ENCODE measurements around the gene CHI3L1.

Gene CHI3L1

DNA sequence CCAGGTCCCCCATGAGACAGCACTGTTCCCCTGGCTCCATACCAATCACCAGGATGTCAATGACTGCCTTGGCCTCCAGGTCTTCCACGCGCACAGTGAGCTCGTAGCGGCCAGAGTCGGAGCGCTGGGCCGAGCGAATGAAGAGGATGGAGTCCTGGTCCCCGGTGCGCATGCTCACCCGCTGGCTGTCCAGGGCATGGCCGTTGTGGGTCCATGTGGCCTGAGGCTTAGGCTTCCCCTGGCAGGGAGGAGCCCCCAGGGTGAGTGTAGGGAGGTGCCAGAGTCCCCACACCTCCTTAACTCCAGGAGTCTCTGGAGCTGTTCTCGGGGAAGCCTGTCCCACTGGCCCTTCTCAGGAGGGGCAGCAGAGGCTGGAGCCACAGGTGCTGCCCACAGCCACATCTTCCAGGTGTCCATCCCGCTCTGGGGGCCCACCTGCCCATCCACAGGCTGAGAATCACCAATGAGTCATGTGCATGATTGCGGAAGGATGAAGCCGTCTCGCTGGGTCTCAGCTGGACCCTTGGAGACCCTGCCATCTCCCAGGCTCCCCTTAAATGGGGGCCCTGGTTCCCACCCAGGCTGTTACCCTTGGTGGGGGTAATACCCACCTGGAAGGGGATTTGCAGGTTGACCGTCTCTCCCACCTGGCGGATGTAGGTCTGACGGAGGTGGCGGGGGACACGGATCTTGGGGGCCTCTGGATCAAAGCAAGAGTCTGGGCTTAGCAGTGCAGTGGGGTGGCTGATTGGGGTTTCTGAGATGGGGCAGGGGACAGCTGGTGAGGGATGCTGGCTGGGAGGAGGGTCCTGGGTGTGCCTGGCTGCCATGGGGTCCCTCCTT is 14.9 kb downstream of the CHI3L1 start:
- Histone ChIP-seq H2BK120ac (ENCODE audit: low read depth, low read length) (no peak overlapping the region), H3K4me3 (ENCODE audit: low read length) (no peak overlapping the region), H3K18ac (ENCODE audit: low read length) (no peak overlapping the region), H3K4ac (ENCODE audit: low read depth, low read length) (no peak overlapping the region), H2BK5ac (ENCODE audit: low read length) (no peak overlapping the region), H3K79me2 (ENCODE audit: control insufficient read depth, insufficient read depth, low read length) (no peaks in the 10 kb centered on the region), H3K4me1 (ENCODE audit: control insufficient read depth, low read depth, low read length) (peaks cover 2% of the 10 kb centered on the region), H4K8ac (ENCODE audit: low read depth, low read length) (no peak overlapping the region), H3K4me2 (ENCODE audit: low read length) (no peak overlapping the region), H3K56ac (ENCODE audit: low read length) (no peak overlapping the region), H3K23ac (ENCODE audit: low read length) (no peak overlapping the region), H3K36me3 (ENCODE audit: control insufficient read depth, insufficient read depth, low read length) (no peaks in the 10 kb centered on the region), H4K5ac (ENCODE audit: low read length) (no peak overlapping the region), H3K79me1 (ENCODE audit: low read length) (no peaks in the 10 kb centered on the region), H3K27me3 (ENCODE audit: insufficient read depth, low read length, poor library complexity) (no peaks in the 10 kb centered on the region), H3K27ac (ENCODE audit: low read depth, low read length) (no peak overlapping the region), H2BK15ac (replicated peaks; ENCODE audit: low read depth) (no peak overlapping the region), H2AK5ac (ENCODE audit: low read length) (no peak overlapping the region), H3K9ac (ENCODE audit: low read length) (no peak overlapping the region)
- no peak for DNase-seq
- WGBS (ENCODE audit: extremely low coverage, insufficient coverage, low lambda C conversion rate), result no CpG with 5 or more reads among the region's 22 CpGs

DNA sequence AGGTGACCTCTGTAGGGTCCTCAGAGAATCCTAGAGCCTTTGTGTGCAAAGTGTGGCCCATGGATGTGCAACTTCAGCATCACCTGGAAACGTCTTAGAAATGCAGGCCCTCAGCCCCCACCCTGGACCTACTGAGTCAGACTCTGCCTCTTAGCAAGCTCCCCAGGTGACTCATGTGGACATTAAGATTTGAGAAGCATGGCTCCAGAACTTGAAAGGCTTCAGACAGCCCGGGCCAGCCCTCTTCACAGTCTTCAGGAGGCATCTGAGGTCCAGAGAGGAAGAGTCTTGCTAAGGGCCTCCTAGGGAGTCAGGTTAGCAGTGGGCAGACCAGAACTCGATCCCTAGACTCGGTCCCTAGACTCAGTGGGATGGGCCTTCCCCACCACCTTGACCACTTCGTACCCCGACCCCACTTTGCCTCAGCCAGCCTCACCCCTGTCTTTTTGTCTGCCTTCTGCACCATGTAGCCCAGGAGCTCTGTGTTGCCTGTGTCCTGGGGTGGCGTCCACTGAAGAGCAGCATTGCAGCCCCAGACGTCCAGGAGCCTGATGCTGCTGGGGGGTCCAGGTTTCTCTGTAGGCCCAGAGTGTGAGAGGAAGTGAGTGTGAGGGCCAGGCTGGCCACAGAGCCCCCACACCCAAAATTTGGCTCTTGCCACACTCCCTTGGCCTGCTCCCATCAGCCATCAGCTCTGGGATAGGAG is 15.7 kb downstream of the CHI3L1 start:
- Histone ChIP-seq H3K27ac (ENCODE audit: low read depth, low read length) (no peak overlapping the region), H3K36me3 (ENCODE audit: control insufficient read depth, insufficient read depth, low read length) (no peaks in the 10 kb centered on the region), H2BK15ac (replicated peaks; ENCODE audit: low read depth) (no peak overlapping the region), H3K4ac (ENCODE audit: low read depth, low read length) (no peak overlapping the region), H3K9ac (ENCODE audit: low read length) (no peak overlapping the region), H4K8ac (ENCODE audit: low read depth, low read length) (no peak overlapping the region), H2BK5ac (ENCODE audit: low read length) (peak overlapping the region; percentile 42), H3K18ac (ENCODE audit: low read length) (no peak overlapping the region), H3K56ac (ENCODE audit: low read length) (no peak overlapping the region), H2AK5ac (ENCODE audit: low read length) (no peak overlapping the region), H3K23ac (ENCODE audit: low read length) (no peak overlapping the region), H3K27me3 (ENCODE audit: insufficient read depth, low read length, poor library complexity) (no peaks in the 10 kb centered on the region), H3K79me1 (ENCODE audit: low read length) (no peaks in the 10 kb centered on the region), H3K4me1 (ENCODE audit: control insufficient read depth, low read depth, low read length) (peaks cover 2% of the 10 kb centered on the region), H2BK120ac (ENCODE audit: low read depth, low read length) (no peak overlapping the region), H3K4me2 (ENCODE audit: low read length) (no peak overlapping the region), H3K79me2 (ENCODE audit: control insufficient read depth, insufficient read depth, low read length) (no peaks in the 10 kb centered on the region), H4K5ac (ENCODE audit: low read length) (no peak overlapping the region), H3K4me3 (ENCODE audit: low read length) (no peak overlapping the region)
- no CpG with 5 or more reads among the region's 8 CpGs for WGBS (ENCODE audit: extremely low coverage, insufficient coverage, low lambda C conversion rate)
- no peak for DNase-seq

DNA sequence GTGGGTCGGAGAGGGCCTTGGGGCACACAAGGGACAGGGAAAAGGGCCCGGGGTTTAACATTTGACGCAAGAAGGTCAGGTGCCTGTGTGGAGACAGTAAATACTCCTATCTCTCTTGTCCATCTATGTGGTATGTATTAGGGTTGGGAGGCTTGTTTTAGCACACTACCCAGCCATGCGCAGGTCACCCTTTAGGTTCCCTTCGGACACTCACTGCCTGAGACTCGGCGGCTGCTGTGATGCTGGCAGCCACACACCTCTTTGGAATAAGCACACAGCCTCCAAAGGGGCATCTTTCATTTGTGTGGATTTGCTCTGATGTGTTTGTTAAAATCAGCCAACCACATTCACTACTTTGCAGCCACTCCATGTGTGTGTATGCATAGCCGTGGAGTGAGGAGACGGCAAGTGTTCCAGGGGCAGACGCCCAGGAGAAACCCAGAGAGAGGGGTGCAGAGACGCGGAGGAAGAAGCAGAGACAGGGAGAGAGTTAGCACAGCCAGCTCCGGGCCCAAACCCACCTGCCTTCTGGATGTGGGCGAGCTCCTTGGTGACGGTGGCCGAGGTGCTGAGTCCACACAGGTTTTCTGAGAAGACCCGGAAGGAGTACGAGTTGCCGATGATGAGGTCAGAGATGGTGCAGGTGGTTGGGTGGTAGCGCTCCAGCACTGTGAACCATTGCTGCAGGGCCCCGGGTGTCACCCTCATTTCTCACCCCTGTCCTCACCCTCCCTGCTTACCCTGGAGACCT is 16.6 kb downstream of the CHI3L1 start:
- no peaks in the 10 kb centered on the region for H3K36me3 ChIP-seq (ENCODE audit: control insufficient read depth, insufficient read depth, low read length)
- H2AK5ac ChIP-seq (ENCODE audit: low read length), result no peak overlapping the region
- H3K27me3 ChIP-seq (ENCODE audit: insufficient read depth, low read length, poor library complexity), result no peaks in the 10 kb centered on the region
- no peak overlapping the region for H3K4ac ChIP-seq (ENCODE audit: low read depth, low read length)
- H3K23ac ChIP-seq (ENCODE audit: low read length), result no peak overlapping the region
- WGBS (ENCODE audit: extremely low coverage, insufficient coverage, low lambda C conversion rate), result no CpG with 5 or more reads among the region's 21 CpGs
- no peak overlapping the region for H3K18ac ChIP-seq (ENCODE audit: low read length)
- no peak overlapping the region for H2BK15ac ChIP-seq (replicated peaks; ENCODE audit: low read depth)
- H3K27ac ChIP-seq (ENCODE audit: low read depth, low read length), result no peak overlapping the region
- H3K79me2 ChIP-seq (ENCODE audit: control insufficient read depth, insufficient read depth, low read length), result no peaks in the 10 kb centered on the region
- no peak overlapping the region for H3K56ac ChIP-seq (ENCODE audit: low read length)
- H2BK5ac ChIP-seq (ENCODE audit: low read length), result no peak overlapping the region
- no peak overlapping the region for H4K8ac ChIP-seq (ENCODE audit: low read depth, low read length)
- no peaks in the 10 kb centered on the region for H3K79me1 ChIP-seq (ENCODE audit: low read length)
- no peak for DNase-seq
- H3K9ac ChIP-seq (ENCODE audit: low read length), result no peak overlapping the region
- H2BK120ac ChIP-seq (ENCODE audit: low read depth, low read length), result no peak overlapping the region
- no peak overlapping the region for H4K5ac ChIP-seq (ENCODE audit: low read length)
- H3K4me1 ChIP-seq (ENCODE audit: control insufficient read depth, low read depth, low read length), result peaks cover 2% of the 10 kb centered on the region
- H3K4me2 ChIP-seq (ENCODE audit: low read length), result no peak overlapping the region
- no peak overlapping the region for H3K4me3 ChIP-seq (ENCODE audit: low read length)

DNA sequence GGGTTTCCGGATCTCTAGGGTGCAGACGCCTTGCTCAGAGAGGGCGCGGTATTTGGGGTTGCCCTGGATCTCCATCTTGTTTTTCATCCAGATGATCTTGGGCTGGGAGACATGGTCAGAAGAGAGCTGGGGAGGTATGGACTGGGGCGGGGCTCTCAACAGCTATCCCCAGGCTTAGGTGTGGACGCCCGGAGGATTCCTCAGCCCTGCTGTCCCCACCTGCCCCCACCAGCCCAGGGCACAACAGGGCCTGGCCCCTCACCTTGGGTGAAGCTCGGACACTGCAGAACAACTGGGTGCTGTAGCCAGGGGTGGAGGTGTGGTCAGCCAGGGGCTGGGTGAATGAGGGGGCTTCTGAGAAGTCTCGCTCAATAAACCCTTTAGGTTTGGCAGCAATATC is 17.5 kb downstream of the CHI3L1 start:
- no peaks in the 10 kb centered on the region for H3K79me1 ChIP-seq (ENCODE audit: low read length)
- no peak overlapping the region for H2BK5ac ChIP-seq (ENCODE audit: low read length)
- peaks cover 2% of the 10 kb centered on the region for H3K4me1 ChIP-seq (ENCODE audit: control insufficient read depth, low read depth, low read length)
- H3K56ac ChIP-seq (ENCODE audit: low read length), result no peak overlapping the region
- H4K8ac ChIP-seq (ENCODE audit: low read depth, low read length), result no peak overlapping the region
- H3K4me3 ChIP-seq (ENCODE audit: low read length), result no peak overlapping the region
- H3K4ac ChIP-seq (ENCODE audit: low read depth, low read length), result no peak overlapping the region
- H3K9ac ChIP-seq (ENCODE audit: low read length), result no peak overlapping the region
- WGBS (ENCODE audit: extremely low coverage, insufficient coverage, low lambda C conversion rate), result no CpG with 5 or more reads among the region's 9 CpGs
- H3K79me2 ChIP-seq (ENCODE audit: control insufficient read depth, insufficient read depth, low read length), result no peaks in the 10 kb centered on the region
- H4K5ac ChIP-seq (ENCODE audit: low read length), result no peak overlapping the region
- H2BK15ac ChIP-seq (replicated peaks; ENCODE audit: low read depth), result no peak overlapping the region
- no peak overlapping the region for H2AK5ac ChIP-seq (ENCODE audit: low read length)
- no peak overlapping the region for H3K18ac ChIP-seq (ENCODE audit: low read length)
- H3K27ac ChIP-seq (ENCODE audit: low read depth, low read length), result no peak overlapping the region
- H2BK120ac ChIP-seq (ENCODE audit: low read depth, low read length), result no peak overlapping the region
- no peaks in the 10 kb centered on the region for H3K36me3 ChIP-seq (ENCODE audit: control insufficient read depth, insufficient read depth, low read length)
- no peak overlapping the region for H3K23ac ChIP-seq (ENCODE audit: low read length)
- H3K27me3 ChIP-seq (ENCODE audit: insufficient read depth, low read length, poor library complexity), result no peaks in the 10 kb centered on the region
- no peak overlapping the region for H3K4me2 ChIP-seq (ENCODE audit: low read length)
- DNase-seq, result no peak

DNA sequence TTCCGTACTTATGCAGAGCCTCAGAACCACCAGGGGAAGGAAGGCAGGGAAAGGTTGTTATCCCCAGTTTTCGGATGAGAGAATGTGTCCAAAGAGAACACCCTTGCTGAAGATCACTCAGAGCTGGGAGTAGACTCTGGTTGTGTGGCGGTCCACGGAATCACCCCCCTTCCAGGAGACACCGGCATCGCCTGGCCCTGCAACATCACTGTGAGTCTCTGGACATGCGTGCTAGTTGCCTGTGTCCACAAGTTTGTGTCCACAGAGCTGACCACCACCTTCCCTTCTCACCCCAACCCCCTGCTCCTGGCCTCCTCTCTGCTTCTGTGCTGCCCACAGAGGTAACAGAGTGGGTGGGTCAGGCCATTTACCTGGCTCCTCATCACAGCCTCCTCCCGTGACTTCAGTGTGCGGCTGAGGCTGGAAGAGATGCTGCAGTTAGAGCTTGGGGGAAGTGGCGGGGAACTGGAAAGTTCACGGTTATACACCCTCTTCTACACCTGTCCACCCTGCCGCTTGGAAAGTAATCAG is 18.2 kb downstream of the CHI3L1 start:
- peaks cover 2% of the 10 kb centered on the region for H3K4me1 ChIP-seq (ENCODE audit: control insufficient read depth, low read depth, low read length)
- no peak overlapping the region for H3K4ac ChIP-seq (ENCODE audit: low read depth, low read length)
- no peaks in the 10 kb centered on the region for H3K27me3 ChIP-seq (ENCODE audit: insufficient read depth, low read length, poor library complexity)
- no peak overlapping the region for H3K56ac ChIP-seq (ENCODE audit: low read length)
- no peaks in the 10 kb centered on the region for H3K79me1 ChIP-seq (ENCODE audit: low read length)
- H3K4me2 ChIP-seq (ENCODE audit: low read length), result no peak overlapping the region
- no peak overlapping the region for H2BK120ac ChIP-seq (ENCODE audit: low read depth, low read length)
- H2BK15ac ChIP-seq (replicated peaks; ENCODE audit: low read depth), result no peak overlapping the region
- no peak overlapping the region for H4K5ac ChIP-seq (ENCODE audit: low read length)
- no peak overlapping the region for H2AK5ac ChIP-seq (ENCODE audit: low read length)
- no peak overlapping the region for H3K23ac ChIP-seq (ENCODE audit: low read length)
- H4K8ac ChIP-seq (ENCODE audit: low read depth, low read length), result no peak overlapping the region
- no peak for DNase-seq
- H3K18ac ChIP-seq (ENCODE audit: low read length), result no peak overlapping the region
- H3K36me3 ChIP-seq (ENCODE audit: control insufficient read depth, insufficient read depth, low read length), result no peaks in the 10 kb centered on the region
- no peak overlapping the region for H2BK5ac ChIP-seq (ENCODE audit: low read length)
- H3K79me2 ChIP-seq (ENCODE audit: control insufficient read depth, insufficient read depth, low read length), result no peaks in the 10 kb centered on the region
- H3K4me3 ChIP-seq (ENCODE audit: low read length), result no peak overlapping the region
- no peak overlapping the region for H3K9ac ChIP-seq (ENCODE audit: low read length)
- WGBS (ENCODE audit: extremely low coverage, insufficient coverage, low lambda C conversion rate), result no CpG with 5 or more reads among the region's 12 CpGs
- no peak overlapping the region for H3K27ac ChIP-seq (ENCODE audit: low read depth, low read length)
